OCI-LY7 (cell line): ENCODE results near the gene CCNF. TPM values are rescaled to one million over a fixed set of nuclear protein-coding genes. Genes with fewer than 3 reads are reported as not detected.

ENCODE experiments used
- BruUV-seq: library from RNA; stranded (reverse); fragments of 400-500 nt; replicated peaks from 2 replicates; lab custom pipeline; 2021; lab: Mats Ljungman, UMichigan
- CTCF ChIA-PET: fragments of 300-600 bp; sonication (Branson Sonifier 250); formaldehyde crosslinking; loops from one replicate; lab custom pipeline; 2022; ENCODE audit warnings: antibody characterized with exemption; ENCODE audit not compliant: unreplicated experiment; lab: Charles Lee
- POLR2A ChIA-PET: fragments of 300-600 bp; sonication (Branson Sonifier 250); formaldehyde crosslinking; loops from one replicate; lab custom pipeline; 2022; ENCODE audit warnings: antibody characterized with exemption; lab: Charles Lee
- DNase-seq: peaks from one replicate; pipeline ENCODE4 v3.0.0-alpha.2; 2015; ENCODE audit warnings: low spot score
- H2AFZ ChIP-seq: fragments of 200-600 bp; sonication (generic), shearing (Covaris generic); 2 replicates; pipeline ENCODE4 v1.6.1; 2014; ENCODE audit warnings: mild to moderate bottlenecking, antibody characterized with exemption, low read length, moderate library complexity
- H3K27ac ChIP-seq: fragments of 200-600 bp; sonication (generic); 2 replicates; pipeline ENCODE4 v1.5.1; 2014; ENCODE audit warnings: mixed run types, low read depth, mild to moderate bottlenecking, moderate library complexity, low read length, inconsistent platforms; ENCODE audit not compliant: poor library complexity, severe bottlenecking
- H3K36me3 ChIP-seq: fragments of 200-600 bp; sonication (generic); 2 replicates; pipeline ENCODE4 v1.6.1; 2014; ENCODE audit warnings: mild to moderate bottlenecking, antibody characterized with exemption, low read length, moderate library complexity, mixed read lengths; ENCODE audit not compliant: insufficient read depth
- H3K4me1 ChIP-seq: fragments of 200-600 bp; sonication (generic); 2 replicates; pipeline ENCODE4 v1.5.1; 2014; ENCODE audit warnings: mild to moderate bottlenecking, low read length; ENCODE audit not compliant: insufficient read depth, poor library complexity, severe bottlenecking
- H3K4me2 ChIP-seq: fragments of 200-600 bp; sonication (generic); 2 replicates; pipeline ENCODE4 v1.6.1; 2014; ENCODE audit warnings: mild to moderate bottlenecking, low read length
- H3K4me3 ChIP-seq: fragments of 200-600 bp; sonication (generic); 2 replicates; pipeline ENCODE4 v1.5.1; 2014; ENCODE audit warnings: mild to moderate bottlenecking, low read depth, low read length; ENCODE audit not compliant: poor library complexity, severe bottlenecking
- H3K79me2 ChIP-seq: fragments of 200-600 bp; sonication (generic); 2 replicates; pipeline ENCODE4 v1.6.1; 2016; ENCODE audit warnings: low read depth, mild to moderate bottlenecking, low read length, moderate library complexity, mixed read lengths; ENCODE audit not compliant: insufficient read depth
- H3K9me2 ChIP-seq: fragments of 200-600 bp; sonication (generic); 2 replicates; pipeline ENCODE4 v1.6.1; 2016; ENCODE audit warnings: mild to moderate bottlenecking, low read length, mixed read lengths; ENCODE audit not compliant: insufficient read depth
- H3K9me3 ChIP-seq: fragments of 200-600 bp; sonication (generic); 2 replicates; pipeline ENCODE4 v1.6.1; 2014; ENCODE audit warnings: mild to moderate bottlenecking, mixed run types, low read length, mixed read lengths
- H4K20me1 ChIP-seq: fragments of 200-600 bp; sonication (generic); 2 replicates; pipeline ENCODE4 v1.6.1; 2014; ENCODE audit warnings: mild to moderate bottlenecking, antibody characterized with exemption, low read length, moderate library complexity, mixed read lengths; ENCODE audit not compliant: insufficient read depth
- CTCF ChIP-seq: fragments of 200-600 bp; sonication (generic); conservative IDR thresholded peaks from 2 replicates; pipeline ENCODE4 v1.5.1; 2014; ENCODE audit warnings: mild to moderate bottlenecking, antibody characterized with exemption, low read length, moderate library complexity, mixed read lengths
- EZH2phosphoT487 ChIP-seq: fragments of 200-600 bp; sonication (generic); IDR thresholded peaks from 2 replicates; pipeline ENCODE4 v1.6.1; 2018; ENCODE audit warnings: low read depth, borderline replicate concordance, mild to moderate bottlenecking, mixed run types, antibody characterized with exemption, low read length, moderate library complexity, mixed read lengths
- intact Hi-C: fragments of 100-400 bp; cut with micrococcal nuclease; formaldehyde crosslinking; loops from one replicate; pipeline ENCODE4 v1.10.0; 2022; ENCODE audit not compliant: unreplicated experiment
- total RNA-seq, 2 experiments: library from RNA; depleted of rRNA in 1 of 2; stranded (reverse); fragments of >200 nt in 1 of 2; shearing (Covaris generic) in 1 of 2; gene quantifications; 2 replicates each; pipeline ENCODE4 v1.2.3, GENCODE V29; 2014 to 2022

CCNF gene
- total RNA-seq, 2 experiments from 2014 or later, result 82.1 to 83.3 TPM

- POLR2A ChIA-PET, result interaction anchor here (0.5 to 1.0 kb wide), 8 partner anchors 9 to 1056 kb away, joined by 3 to 7 read pairs (median 4); partner anchors contain the start of gene CCNF
- Histone ChIP-seq H3K36me3 (peaks cover 15% of the 10 kb centered on the region; the same call in 1 of the 2 replicates), H3K79me2 (no peaks in the 10 kb centered on the region), H3K4me3 (peak overlapping the region; percentile 64), H3K4me1 (peaks cover 74% of the 10 kb centered on the region), H3K9me3 (no peaks in the 10 kb centered on the region), H3K4me2 (peak overlapping the region; percentile 91), H3K9me2 (no peaks in the 10 kb centered on the region), H2AFZ (no peak overlapping the region), H4K20me1 (no peaks in the 10 kb centered on the region), H3K27ac (peak overlapping the region; percentile 89)
- CTCF ChIA-PET, result interaction anchor here (1.1 kb wide), 1 partner anchor 9 kb away, joined by 4 read pairs; the partner anchor contains the start of gene TEDC2
- TF ChIP-seq CTCF (no peak), EZH2phosphoT487 (no peak)
- no peak for DNase-seq
- intact Hi-C loops, result loop anchor here (2.0 to 5.0 kb wide), 2 partner anchors 36 to 65 kb away; no protein-coding TSS in a partner anchor
- BruUV-seq, result no TSS peak
Observed at GRCh38 chr16:2468233-2468724, 39.0 kb downstream of the CCNF start.

- no peaks in the 10 kb centered on the region for H3K9me3 ChIP-seq
- no peak overlapping the region for H2AFZ ChIP-seq
- peak overlapping the region; percentile 64 for H3K4me3 ChIP-seq
- TF ChIP-seq CTCF (no peak), EZH2phosphoT487 (no peak)
- BruUV-seq, result no TSS peak
- ChIA-PET POLR2A (interaction anchor here (0.6 to 1.0 kb wide), 7 partner anchors 10 to 1055 kb away, joined by 3 to 7 read pairs (median 3); partner anchors contain the start of gene CCNF), CTCF (interaction anchor here (0.5 to 1.1 kb wide), 2 partner anchors 9 to 676 kb away, joined by 3 to 4 read pairs; partner anchors contain the start of gene TEDC2)
- no peaks in the 10 kb centered on the region for H4K20me1 ChIP-seq
- no peaks in the 10 kb centered on the region for H3K79me2 ChIP-seq
- peak overlapping the region; percentile 91 for H3K4me2 ChIP-seq
- H3K36me3 ChIP-seq, result peaks cover 12% of the 10 kb centered on the region; the same call in 1 of the 2 replicates
- intact Hi-C loops, result loop anchor here (2.0 to 5.0 kb wide), 2 partner anchors 37 to 64 kb away; no protein-coding TSS in a partner anchor
- no peaks in the 10 kb centered on the region for H3K9me2 ChIP-seq
- DNase-seq, result peak; percentile 99
- peaks cover 78% of the 10 kb centered on the region for H3K4me1 ChIP-seq
- peak overlapping the region; percentile 89 for H3K27ac ChIP-seq
Observed at GRCh38 chr16:2468725-2469398, 39.6 kb downstream of the CCNF start.
